Measurements from ENCODE around the gene DNAJC9. TPM values are rescaled to one million over a fixed set of nuclear protein-coding genes. Genes with fewer than 3 reads are reported as not detected.

Gene DNAJC9
- total RNA-seq, 1 donor from 2014 or later, result 24.5 TPM

DNA sequence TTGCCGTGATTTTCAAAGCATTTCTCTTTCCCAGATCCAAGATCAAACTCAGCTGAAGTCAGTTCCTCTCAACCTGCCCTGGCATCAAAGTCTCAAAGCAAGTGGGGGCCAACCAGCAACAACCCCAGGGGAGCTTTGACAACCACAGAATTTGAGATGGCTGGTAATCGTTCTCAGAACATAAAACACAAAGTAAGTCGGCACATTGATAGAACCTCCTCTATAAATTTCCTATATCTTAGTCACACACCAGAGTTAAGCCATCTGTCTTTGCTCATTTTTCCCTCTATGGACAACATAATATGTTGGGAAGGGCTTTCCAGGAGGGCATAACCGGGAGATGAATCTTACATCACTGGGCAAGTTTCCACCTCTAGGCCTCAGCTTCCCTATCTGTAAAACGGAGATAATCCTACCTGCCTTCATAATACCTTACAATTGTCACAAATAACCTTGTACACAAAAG, 1.2 kb upstream of the DNAJC9 start:
- Mint-ChIP-seq H3K4me1 (ENCODE audit: unreplicated experiment) (peaks cover 52% of the 10 kb centered on the region), H3K4me3 (ENCODE audit: unreplicated experiment) (no peak overlapping the region), H3K9me3 (ENCODE audit: unreplicated experiment) (no peaks in the 10 kb centered on the region), H3K36me3 (ENCODE audit: low read depth, unreplicated experiment) (peaks cover 17% of the 10 kb centered on the region), H3K27me3 (ENCODE audit: unreplicated experiment) (peaks cover 7% of the 10 kb centered on the region), H3K27ac (ENCODE audit: unreplicated experiment) (no peak overlapping the region)
- TF ChIP-seq, protein P1, sequence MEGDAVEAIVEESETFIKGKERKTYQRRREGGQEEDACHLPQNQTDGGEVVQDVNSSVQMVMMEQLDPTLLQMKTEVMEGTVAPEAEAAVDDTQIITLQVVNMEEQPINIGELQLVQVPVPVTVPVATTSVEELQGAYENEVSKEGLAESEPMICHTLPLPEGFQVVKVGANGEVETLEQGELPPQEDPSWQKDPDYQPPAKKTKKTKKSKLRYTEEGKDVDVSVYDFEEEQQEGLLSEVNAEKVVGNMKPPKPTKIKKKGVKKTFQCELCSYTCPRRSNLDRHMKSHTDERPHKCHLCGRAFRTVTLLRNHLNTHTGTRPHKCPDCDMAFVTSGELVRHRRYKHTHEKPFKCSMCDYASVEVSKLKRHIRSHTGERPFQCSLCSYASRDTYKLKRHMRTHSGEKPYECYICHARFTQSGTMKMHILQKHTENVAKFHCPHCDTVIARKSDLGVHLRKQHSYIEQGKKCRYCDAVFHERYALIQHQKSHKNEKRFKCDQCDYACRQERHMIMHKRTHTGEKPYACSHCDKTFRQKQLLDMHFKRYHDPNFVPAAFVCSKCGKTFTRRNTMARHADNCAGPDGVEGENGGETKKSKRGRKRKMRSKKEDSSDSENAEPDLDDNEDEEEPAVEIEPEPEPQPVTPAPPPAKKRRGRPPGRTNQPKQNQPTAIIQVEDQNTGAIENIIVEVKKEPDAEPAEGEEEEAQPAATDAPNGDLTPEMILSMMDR (IDR thresholded peaks at IDR 0.05; ENCODE audit: unreplicated experiment), result no peak
- DNase-seq (ENCODE audit: low spot score), result no peak

- H3K4me1 Mint-ChIP-seq (ENCODE audit: unreplicated experiment), result peaks cover 51% of the 10 kb centered on the region
- no peak overlapping the region for H3K27ac Mint-ChIP-seq (ENCODE audit: unreplicated experiment)
- TF ChIP-seq, protein P1 (IDR thresholded peaks at IDR 0.05; ENCODE audit: unreplicated experiment), result no peak
- peaks cover 20% of the 10 kb centered on the region for H3K36me3 Mint-ChIP-seq (ENCODE audit: low read depth, unreplicated experiment)
- H3K4me3 Mint-ChIP-seq (ENCODE audit: unreplicated experiment), result peak overlapping the region; percentile 91
- no peaks in the 10 kb centered on the region for H3K9me3 Mint-ChIP-seq (ENCODE audit: unreplicated experiment)
- no peak for DNase-seq (ENCODE audit: low spot score)
- peaks cover 6% of the 10 kb centered on the region for H3K27me3 Mint-ChIP-seq (ENCODE audit: unreplicated experiment)
Measured at GRCh38 chr10:73247509-73248258, 629 bp upstream of the DNAJC9 start.

- Mint-ChIP-seq H3K4me1 (ENCODE audit: unreplicated experiment) (peaks cover 40% of the 10 kb centered on the region), H3K4me3 (ENCODE audit: unreplicated experiment) (peak overlapping the region; percentile 95), H3K9me3 (ENCODE audit: unreplicated experiment) (no peaks in the 10 kb centered on the region), H3K36me3 (ENCODE audit: low read depth, unreplicated experiment) (peaks cover 21% of the 10 kb centered on the region), H3K27me3 (ENCODE audit: unreplicated experiment) (peaks cover 2% of the 10 kb centered on the region), H3K27ac (ENCODE audit: unreplicated experiment) (peak overlapping the region; percentile 88)
- TF ChIP-seq, protein P1 (IDR thresholded peaks at IDR 0.05; ENCODE audit: unreplicated experiment), result no peak
- DNase-seq (ENCODE audit: low spot score), result no peak
Measured at GRCh38 chr10:73246322-73246645, 771 bp downstream of the DNAJC9 start.

DNA sequence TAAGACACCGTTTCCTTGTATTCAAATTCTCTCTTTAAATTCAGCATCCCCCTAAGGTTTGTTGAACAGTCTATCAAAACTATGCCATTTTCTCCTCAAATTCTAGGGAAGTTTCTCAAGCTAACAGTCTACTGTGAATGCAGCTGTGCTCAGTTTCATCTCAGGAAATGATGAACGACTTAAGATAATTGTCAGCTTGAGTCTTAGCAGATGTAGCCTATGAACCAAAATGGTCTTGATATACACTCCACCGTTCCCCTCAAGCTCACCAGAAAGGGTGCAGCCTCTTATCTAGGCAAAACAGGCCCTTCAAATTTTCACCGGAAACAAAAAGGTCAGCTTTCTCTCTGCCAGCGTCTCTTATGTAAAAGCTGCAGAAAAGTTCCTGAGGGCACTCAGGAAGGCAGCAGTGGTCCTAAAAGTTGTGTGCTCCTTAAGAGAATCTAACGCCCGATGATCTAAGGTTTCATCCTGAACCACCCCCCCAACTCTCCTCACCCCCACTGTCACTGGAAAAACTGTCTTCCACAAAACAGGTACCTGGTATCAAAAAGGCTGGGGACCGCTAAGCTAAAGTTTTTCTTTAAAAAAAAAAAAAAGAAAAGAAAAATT, 2.1 kb downstream of the DNAJC9 start:
- Mint-ChIP-seq H3K4me1 (ENCODE audit: unreplicated experiment) (peaks cover 34% of the 10 kb centered on the region), H3K9me3 (ENCODE audit: unreplicated experiment) (no peaks in the 10 kb centered on the region), H3K27me3 (ENCODE audit: unreplicated experiment) (peaks cover 5% of the 10 kb centered on the region), H3K27ac (ENCODE audit: unreplicated experiment) (peak overlapping the region; percentile 79), H3K4me3 (ENCODE audit: unreplicated experiment) (peak overlapping the region; percentile 95), H3K36me3 (ENCODE audit: low read depth, unreplicated experiment) (peaks cover 16% of the 10 kb centered on the region)
- no peak for DNase-seq (ENCODE audit: low spot score)
- TF ChIP-seq, protein P1 (IDR thresholded peaks at IDR 0.05; ENCODE audit: unreplicated experiment), result no peak

GRCh38 chr10:73239908-73240307, 7.1 kb downstream of the DNAJC9 start:
- H3K4me3 Mint-ChIP-seq (ENCODE audit: unreplicated experiment), result no peak overlapping the region
- TF ChIP-seq, protein P1 (IDR thresholded peaks at IDR 0.05; ENCODE audit: unreplicated experiment), result no peak
- peaks cover 16% of the 10 kb centered on the region for H3K4me1 Mint-ChIP-seq (ENCODE audit: unreplicated experiment)
- no peak for DNase-seq (ENCODE audit: low spot score)
- H3K27me3 Mint-ChIP-seq (ENCODE audit: unreplicated experiment), result peaks cover 3% of the 10 kb centered on the region
- H3K27ac Mint-ChIP-seq (ENCODE audit: unreplicated experiment), result no peak overlapping the region
- H3K9me3 Mint-ChIP-seq (ENCODE audit: unreplicated experiment), result no peaks in the 10 kb centered on the region
- H3K36me3 Mint-ChIP-seq (ENCODE audit: low read depth, unreplicated experiment), result peaks cover 17% of the 10 kb centered on the region

All from endothelial cell (in vitro differentiated cells).